T-helper 1 cell treated with Interleukin-12 subunit alpha and Interleukin-12 subunit beta and Interleukin-4 antibody, amounts not matched to agents 30 μg/mL and 1 μg/mL, for 36 hours (primary cell): ENCODE data around the gene PIP5K1C.

ENCODE experiments used
- H3K27ac Mint-ChIP-seq: one replicate; pipeline ENCODE4 v1.8.0; 2021; ENCODE audit warnings: mild to moderate bottlenecking, mixed read lengths
- H3K27me3 Mint-ChIP-seq: one replicate; pipeline ENCODE4 v1.8.0; 2021; ENCODE audit warnings: low read depth, mixed read lengths
- H3K36me3 Mint-ChIP-seq: one replicate; pipeline ENCODE4 v1.8.0; 2021; ENCODE audit warnings: low read depth, mixed read lengths
- H3K4me1 Mint-ChIP-seq: one replicate; pipeline ENCODE4 v1.8.0; 2021; ENCODE audit warnings: low read depth, mixed read lengths
- H3K4me3 Mint-ChIP-seq: one replicate; pipeline ENCODE4 v1.8.0; 2021; ENCODE audit warnings: mild to moderate bottlenecking, moderate library complexity, mixed read lengths
- H3K9me3 Mint-ChIP-seq: one replicate; pipeline ENCODE4 v1.8.0; 2021; ENCODE audit warnings: mixed read lengths

The PIP5K1C gene

DNA sequence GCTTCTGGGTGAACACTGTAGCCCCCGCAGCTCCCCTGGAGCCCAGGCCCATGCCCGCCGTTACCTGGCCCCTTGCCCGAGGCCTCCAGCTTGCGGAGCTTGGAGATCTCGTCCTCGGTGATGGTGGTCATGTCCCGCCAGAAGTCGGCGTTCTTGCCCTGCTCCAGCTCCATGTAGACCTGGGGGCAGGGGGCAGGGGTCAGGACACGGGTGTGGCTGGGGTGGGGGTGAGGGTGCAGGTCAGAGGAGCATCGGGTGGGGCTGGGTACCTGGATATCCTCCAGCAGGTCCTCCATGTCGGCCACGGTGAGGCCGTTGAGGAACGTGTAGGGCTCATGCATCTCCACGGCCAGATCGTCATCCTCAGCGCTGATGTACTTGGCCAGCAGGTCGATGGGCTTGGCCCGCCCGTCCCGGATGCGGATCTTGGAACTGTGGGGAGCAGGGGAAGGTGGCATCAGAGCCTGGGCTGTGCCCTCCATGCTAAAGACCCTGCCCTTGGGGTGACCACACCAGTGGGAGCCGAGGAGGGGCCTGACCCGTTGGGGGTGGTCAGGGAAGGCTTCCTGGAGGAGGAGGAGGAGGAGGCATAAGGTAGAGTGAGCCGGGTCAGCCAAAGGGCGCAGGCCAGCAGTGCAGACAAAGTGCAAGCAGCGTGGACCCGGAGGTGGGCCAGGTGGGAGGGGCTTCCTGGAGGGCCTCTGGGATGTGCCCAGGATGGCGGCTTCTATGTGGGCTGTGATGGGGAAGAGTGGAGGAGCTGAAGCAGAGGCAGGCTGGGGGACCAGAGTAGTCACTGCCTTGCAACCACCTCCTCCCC is 81.2 kb downstream of the PIP5K1C start:
- peaks cover 4% of the 10 kb centered on the region for H3K36me3 Mint-ChIP-seq

DNA sequence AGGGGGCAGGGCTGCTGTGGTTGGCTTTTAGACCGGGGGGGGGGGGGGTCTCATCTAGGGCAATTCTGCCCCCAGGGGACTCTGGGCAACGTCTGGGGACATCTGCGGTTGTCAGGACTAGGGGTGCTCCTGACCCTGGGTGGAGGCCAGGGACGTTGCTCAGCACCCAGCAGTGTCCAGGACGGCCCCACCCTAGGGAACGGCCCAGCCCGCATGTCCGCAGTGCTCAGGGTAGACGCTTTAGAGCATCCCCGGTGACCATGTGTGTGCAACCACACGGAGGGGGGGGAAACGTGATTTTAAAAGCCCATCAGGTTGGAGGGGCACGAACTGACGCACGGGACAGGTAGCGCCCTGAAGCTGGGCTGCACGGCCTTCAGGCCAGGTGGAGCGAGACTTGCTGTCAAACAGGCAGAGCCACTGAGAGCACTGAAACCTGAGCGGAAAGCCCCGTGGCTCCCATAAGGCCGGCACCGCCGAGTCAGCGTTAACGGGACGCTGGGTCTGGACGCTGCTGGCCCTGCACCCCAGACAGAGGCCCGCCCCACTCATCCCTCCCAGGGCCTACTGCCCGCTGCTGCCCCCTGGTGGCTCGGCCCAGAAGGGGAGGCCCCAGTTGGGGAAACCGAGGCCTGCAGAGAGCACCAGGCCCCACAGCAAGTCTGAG is 82.0 kb downstream of the PIP5K1C start:
- Mint-ChIP-seq H3K4me3 (no peak overlapping the region), H3K36me3 (peaks cover 4% of the 10 kb centered on the region), H3K27ac (no peak overlapping the region), H3K9me3 (no peaks in the 10 kb centered on the region), H3K4me1 (peaks cover 3% of the 10 kb centered on the region), H3K27me3 (no peaks in the 10 kb centered on the region)

More for the DNA sequence above, 81.2 kb downstream of the PIP5K1C start:
- Mint-ChIP-seq H3K4me1 (peaks cover 3% of the 10 kb centered on the region), H3K27me3 (no peaks in the 10 kb centered on the region), H3K27ac (no peak overlapping the region), H3K9me3 (no peaks in the 10 kb centered on the region), H3K4me3 (no peak overlapping the region)

DNA sequence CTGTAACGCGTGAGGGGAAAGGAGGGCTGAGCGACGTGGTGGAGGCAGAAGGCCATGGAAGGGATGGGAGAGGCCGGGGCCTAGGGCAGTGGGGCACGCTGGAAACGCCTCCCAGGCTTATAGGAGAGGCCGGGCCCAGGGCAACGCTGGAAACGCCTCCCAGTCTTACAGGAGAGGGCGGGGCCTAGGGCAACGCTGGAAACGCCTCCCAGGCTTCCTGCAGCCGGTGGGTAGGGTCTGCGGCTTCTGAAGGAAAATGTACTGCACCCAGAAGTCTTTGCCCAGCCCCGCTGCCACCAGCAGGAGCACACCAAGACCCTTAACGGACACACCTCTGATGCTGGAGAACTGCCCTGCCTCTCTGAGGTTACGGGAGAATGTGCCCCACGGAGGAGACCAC is 82.8 kb downstream of the PIP5K1C start:
- Mint-ChIP-seq H3K27ac (peak overlapping the region; percentile 15), H3K4me3 (no peak overlapping the region), H3K9me3 (no peaks in the 10 kb centered on the region), H3K27me3 (no peaks in the 10 kb centered on the region), H3K4me1 (peaks cover 3% of the 10 kb centered on the region), H3K36me3 (no peaks in the 10 kb centered on the region)

DNA sequence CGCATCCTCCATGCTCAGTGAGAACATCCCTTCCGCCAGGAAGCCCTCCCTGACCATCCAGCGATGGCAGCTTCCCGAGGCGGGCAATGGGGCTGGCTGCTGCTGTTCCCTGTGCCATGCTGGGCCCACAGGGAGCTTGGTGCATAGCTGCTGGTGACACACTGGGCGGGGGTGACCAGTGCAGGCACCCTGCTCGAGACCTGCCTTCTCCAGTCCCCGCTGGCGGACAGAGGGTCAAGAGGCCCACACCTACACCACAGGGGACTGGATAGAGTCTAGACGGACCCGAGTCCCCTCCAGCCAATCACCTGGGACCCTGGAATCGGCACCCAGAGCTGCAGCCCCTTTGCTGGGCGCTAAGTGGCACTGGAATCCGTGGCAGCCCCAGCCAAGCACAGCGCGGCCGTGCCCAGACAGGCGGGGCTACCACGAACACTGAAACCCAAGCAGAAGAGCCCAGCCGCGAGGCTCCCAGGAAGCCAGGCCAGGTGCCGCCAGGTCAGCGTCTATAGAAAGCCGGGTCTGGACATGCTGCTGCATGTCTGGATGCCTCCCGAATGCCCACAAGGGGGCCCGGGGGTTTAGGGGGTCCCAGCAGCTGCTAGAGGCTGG is 84.6 kb downstream of the PIP5K1C start:
- peaks cover 3% of the 10 kb centered on the region for H3K4me1 Mint-ChIP-seq
- H3K27ac Mint-ChIP-seq, result no peak overlapping the region
- peaks cover 4% of the 10 kb centered on the region for H3K36me3 Mint-ChIP-seq
- no peaks in the 10 kb centered on the region for H3K27me3 Mint-ChIP-seq
- H3K9me3 Mint-ChIP-seq, result no peaks in the 10 kb centered on the region
- no peak overlapping the region for H3K4me3 Mint-ChIP-seq

GRCh38 chr19:3614858-3615505 is 85.3 kb downstream of the PIP5K1C start:
- Mint-ChIP-seq H3K4me3 (no peak overlapping the region), H3K9me3 (no peaks in the 10 kb centered on the region), H3K27ac (no peak overlapping the region), H3K36me3 (peaks cover 4% of the 10 kb centered on the region), H3K27me3 (no peaks in the 10 kb centered on the region), H3K4me1 (peaks cover 3% of the 10 kb centered on the region)

DNA sequence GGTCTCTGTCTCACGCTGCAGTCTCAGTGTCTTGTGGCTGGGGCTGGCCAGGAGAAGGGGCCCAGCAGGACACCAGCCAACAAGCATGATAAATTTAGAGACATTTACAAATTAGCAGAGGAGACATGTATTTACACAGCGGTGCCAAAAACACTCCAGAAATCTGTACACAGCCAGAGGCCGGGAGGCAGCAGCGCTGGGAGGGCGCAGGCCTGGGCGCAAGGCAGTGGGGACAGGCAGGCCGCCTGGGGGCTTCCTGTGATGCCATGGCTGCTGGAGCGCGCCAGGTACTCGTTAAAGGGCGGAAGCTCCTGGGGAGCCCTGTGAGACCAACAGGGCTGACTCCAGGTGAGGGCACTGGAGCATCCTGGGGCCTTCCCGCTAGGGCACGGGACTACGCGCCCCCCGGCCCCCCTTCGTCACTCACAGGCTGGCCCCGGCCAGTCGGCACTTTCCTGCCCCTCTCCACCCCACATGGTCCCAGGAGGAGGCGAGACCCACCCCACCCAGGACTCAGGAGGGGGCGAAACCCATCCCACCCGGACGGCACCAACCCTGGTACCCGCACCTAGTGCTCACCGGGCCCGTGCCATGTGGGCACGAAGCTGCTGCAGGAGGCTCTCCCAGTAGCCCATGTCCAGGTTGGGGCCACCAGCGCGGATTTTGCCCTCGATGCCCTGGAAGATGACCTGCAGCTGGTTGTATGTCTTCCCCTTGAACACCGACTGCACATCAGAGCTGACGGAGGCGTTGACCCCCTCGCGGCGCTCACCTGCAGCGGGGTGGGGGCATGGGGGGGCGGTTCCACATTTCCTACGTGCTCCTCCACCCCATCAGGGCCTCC is 86.2 kb downstream of the PIP5K1C start:
- Mint-ChIP-seq H3K36me3 (peaks cover 4% of the 10 kb centered on the region), H3K27ac (no peak overlapping the region), H3K9me3 (no peaks in the 10 kb centered on the region), H3K4me3 (no peak overlapping the region), H3K27me3 (no peaks in the 10 kb centered on the region), H3K4me1 (peaks cover 3% of the 10 kb centered on the region)

- Mint-ChIP-seq H3K36me3 (peaks cover 4% of the 10 kb centered on the region), H3K9me3 (no peaks in the 10 kb centered on the region), H3K27me3 (no peaks in the 10 kb centered on the region), H3K4me1 (peaks cover 3% of the 10 kb centered on the region), H3K27ac (no peak overlapping the region), H3K4me3 (no peak overlapping the region)
Observed at GRCh38 chr19:3612901-3613741, 87.1 kb downstream of the PIP5K1C start.

- Mint-ChIP-seq H3K4me3 (no peak overlapping the region), H3K27me3 (peaks cover 4% of the 10 kb centered on the region), H3K9me3 (no peaks in the 10 kb centered on the region), H3K4me1 (peaks cover 5% of the 10 kb centered on the region), H3K27ac (no peak overlapping the region), H3K36me3 (peaks cover 4% of the 10 kb centered on the region)
Observed at GRCh38 chr19:3612330-3612729, 87.9 kb downstream of the PIP5K1C start.

DNA sequence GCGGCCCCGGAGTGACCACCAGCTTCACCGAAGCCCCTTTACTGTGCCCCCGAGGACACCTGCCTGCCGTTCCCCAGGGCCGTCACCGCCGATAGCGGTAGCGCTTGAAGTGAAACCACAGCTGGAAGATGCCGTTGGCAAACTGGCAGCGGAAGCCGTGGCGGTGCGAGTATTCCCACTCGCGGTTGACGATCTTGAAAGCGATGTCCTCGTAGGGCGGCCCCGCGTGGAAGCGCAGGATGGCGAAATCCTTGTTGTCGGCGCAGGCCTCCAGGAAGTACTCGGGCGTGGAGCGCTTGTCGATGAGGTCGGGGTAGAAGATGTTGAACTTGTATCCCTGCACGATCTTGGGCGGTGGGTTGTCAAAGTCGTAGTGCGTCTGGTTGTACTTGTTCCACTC is 88.4 kb downstream of the PIP5K1C start:
- no peaks in the 10 kb centered on the region for H3K9me3 Mint-ChIP-seq

GRCh38 chr19:3610745-3611717 is 89.2 kb downstream of the PIP5K1C start:
- Mint-ChIP-seq H3K27ac (no peak overlapping the region), H3K36me3 (peaks cover 4% of the 10 kb centered on the region), H3K9me3 (no peaks in the 10 kb centered on the region), H3K27me3 (peaks cover 4% of the 10 kb centered on the region), H3K4me1 (peaks cover 5% of the 10 kb centered on the region), H3K4me3 (no peak overlapping the region)

More for the DNA sequence above, 88.4 kb downstream of the PIP5K1C start:
- H3K27me3 Mint-ChIP-seq, result peaks cover 4% of the 10 kb centered on the region
- no peak overlapping the region for H3K4me3 Mint-ChIP-seq
- peaks cover 5% of the 10 kb centered on the region for H3K4me1 Mint-ChIP-seq
- H3K36me3 Mint-ChIP-seq, result peaks cover 4% of the 10 kb centered on the region
- no peak overlapping the region for H3K27ac Mint-ChIP-seq

DNA sequence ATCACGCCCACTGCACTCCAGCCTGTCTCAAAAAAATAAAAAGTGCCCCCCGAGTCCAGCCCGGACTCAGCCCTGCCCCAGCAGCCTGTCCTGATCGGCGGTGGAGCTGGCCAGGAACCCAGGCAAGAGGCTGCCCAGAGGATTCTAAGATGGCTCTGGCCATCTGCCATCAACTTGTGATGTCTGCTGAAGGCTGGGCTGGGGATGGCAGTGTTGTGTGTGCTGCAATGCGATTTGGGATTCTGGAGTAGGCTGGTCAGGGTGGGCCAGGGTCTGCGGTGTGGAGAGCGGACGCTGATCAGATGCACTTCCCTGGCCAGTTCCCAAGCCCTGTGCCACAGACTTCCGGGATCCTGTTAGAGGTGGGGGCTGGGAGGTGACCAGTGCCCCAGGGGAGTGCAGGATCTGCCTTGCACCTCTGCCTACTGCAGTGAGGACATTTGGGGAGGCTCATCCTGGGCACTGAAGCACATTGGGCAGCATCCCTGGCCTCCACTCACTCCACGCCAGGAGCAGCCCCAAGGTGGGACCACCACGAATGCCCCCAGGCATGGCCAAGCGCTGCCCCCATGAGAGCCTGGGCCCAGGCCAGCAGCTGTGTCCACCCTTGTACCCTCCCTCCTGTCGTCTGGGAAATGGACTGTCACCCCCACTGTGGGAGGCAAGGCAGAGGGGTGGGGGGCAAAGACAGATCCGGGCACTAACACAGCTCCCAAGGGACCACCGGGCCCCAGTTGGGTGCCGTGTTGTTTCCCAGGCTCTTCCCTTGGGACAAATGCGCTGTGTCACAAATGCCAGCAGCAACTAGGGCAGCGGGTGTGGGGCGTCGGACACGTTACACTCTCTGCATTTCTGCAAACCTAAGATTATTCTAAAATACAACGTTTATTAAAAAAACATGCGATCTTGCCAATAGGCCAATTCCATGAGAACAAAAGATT is 90.2 kb downstream of the PIP5K1C start:
- peaks cover 4% of the 10 kb centered on the region for H3K36me3 Mint-ChIP-seq
- H3K4me3 Mint-ChIP-seq, result no peak overlapping the region
- no peaks in the 10 kb centered on the region for H3K9me3 Mint-ChIP-seq
- no peak overlapping the region for H3K27ac Mint-ChIP-seq
- peaks cover 4% of the 10 kb centered on the region for H3K27me3 Mint-ChIP-seq
- peaks cover 5% of the 10 kb centered on the region for H3K4me1 Mint-ChIP-seq
